Activated CD4-positive, alpha-beta T cell treated with anti-CD3 and anti-CD28 coated beads, Interleukin-2, amount 10 ng/mL, durations not matched to agents 24 days and 14 days (primary cell): Measurements from ENCODE around the gene MSRB3. TPM values are rescaled to one million over a fixed set of nuclear protein-coding genes. Genes with fewer than 3 reads are reported as not detected.
A peak's percentile ranks its signal among the peaks of the same experiment; 100 is the strongest.

Experiments
- DNase-seq: peaks from one replicate; pipeline ENCODE4 v3.0.0; 2022
- H3K27ac Mint-ChIP-seq: one replicate; pipeline ENCODE4 v1.8.0; 2022; ENCODE audit warnings: mild to moderate bottlenecking, mixed read lengths
- H3K27me3 Mint-ChIP-seq: one replicate; pipeline ENCODE4 v1.8.0; 2022; ENCODE audit warnings: mixed read lengths
- H3K36me3 Mint-ChIP-seq: one replicate; pipeline ENCODE4 v1.8.0; 2022; ENCODE audit warnings: low read depth, mild to moderate bottlenecking, mixed read lengths
- H3K4me1 Mint-ChIP-seq: one replicate; pipeline ENCODE4 v1.8.0; 2021; ENCODE audit warnings: mixed read lengths
- H3K4me3 Mint-ChIP-seq: one replicate; pipeline ENCODE4 v1.8.0; 2022; ENCODE audit warnings: mild to moderate bottlenecking, moderate library complexity, mixed read lengths
- H3K9me3 Mint-ChIP-seq: one replicate; pipeline ENCODE4 v1.8.0; 2021; ENCODE audit warnings: mixed read lengths
- intact Hi-C: fragments of 100-400 bp; cut with micrococcal nuclease; formaldehyde crosslinking; loops from one replicate; pipeline ENCODE4 v1.15.1; 2023
- total RNA-seq: library from RNA; stranded (reverse); gene quantifications from 2 replicates; pipeline ENCODE4 v1.2.3, GENCODE V29; 2022

Gene MSRB3
- not detected in 2 replicates for total RNA-seq

- H3K27me3 Mint-ChIP-seq: peaks cover 72% of the 10 kb centered on the region
- intact Hi-C loops: no loop called here
- peak within 1 kb of the TSS; percentile 67 for H3K4me3 Mint-ChIP-seq
- no peaks in the 10 kb centered on the region for H3K36me3 Mint-ChIP-seq
- H3K9me3 Mint-ChIP-seq: no peaks in the 10 kb centered on the region
- peaks cover 2% of the 10 kb centered on the region for H3K4me1 Mint-ChIP-seq
- no peak within 1 kb of the TSS for H3K27ac Mint-ChIP-seq
- DNase-seq: peak; percentile 70
Measured at GRCh38 chr12:65278576-65279368, at the start of gene MSRB3. TSS of gene MSRB3 (plus strand) at chr12:65278683. CDS start at chr12:65308580, 29,897 bp downstream.

GRCh38 chr12:65229441-65229840, 49.0 kb upstream of the MSRB3 start:
- no peak for DNase-seq
- Mint-ChIP-seq H3K9me3 (peaks cover 14% of the 10 kb centered on the region), H3K4me1 (peaks cover 25% of the 10 kb centered on the region), H3K27me3 (no peaks in the 10 kb centered on the region), H3K4me3 (no peak overlapping the region), H3K27ac (no peak overlapping the region), H3K36me3 (peaks cover 51% of the 10 kb centered on the region)
- intact Hi-C loops: loop anchor here (5.0 kb wide), 1 partner anchor 42 kb away; no protein-coding TSS in a partner anchor

GRCh38 chr12:65232476-65233077, 45.9 kb upstream of the MSRB3 start:
- intact Hi-C loops: loop anchor here (1.0 to 2.0 kb wide), 4 partner anchors 62 to 436 kb away; partner anchors contain the start of gene WIF1
- no peak overlapping the region for H3K27ac Mint-ChIP-seq
- no peaks in the 10 kb centered on the region for H3K27me3 Mint-ChIP-seq
- H3K4me1 Mint-ChIP-seq: peaks cover 12% of the 10 kb centered on the region
- H3K9me3 Mint-ChIP-seq: peaks cover 7% of the 10 kb centered on the region
- no peak overlapping the region for H3K4me3 Mint-ChIP-seq
- H3K36me3 Mint-ChIP-seq: peaks cover 23% of the 10 kb centered on the region
- DNase-seq: no peak

GRCh38 chr12:65237153-65237552, 41.3 kb upstream of the MSRB3 start:
- H3K4me3 Mint-ChIP-seq: no peak overlapping the region
- no peak overlapping the region for H3K27ac Mint-ChIP-seq
- peaks cover 14% of the 10 kb centered on the region for H3K36me3 Mint-ChIP-seq
- H3K4me1 Mint-ChIP-seq: peaks cover 6% of the 10 kb centered on the region
- H3K27me3 Mint-ChIP-seq: no peaks in the 10 kb centered on the region
- intact Hi-C loops: no loop called here
- no peaks in the 10 kb centered on the region for H3K9me3 Mint-ChIP-seq
- DNase-seq: no peak

DNA sequence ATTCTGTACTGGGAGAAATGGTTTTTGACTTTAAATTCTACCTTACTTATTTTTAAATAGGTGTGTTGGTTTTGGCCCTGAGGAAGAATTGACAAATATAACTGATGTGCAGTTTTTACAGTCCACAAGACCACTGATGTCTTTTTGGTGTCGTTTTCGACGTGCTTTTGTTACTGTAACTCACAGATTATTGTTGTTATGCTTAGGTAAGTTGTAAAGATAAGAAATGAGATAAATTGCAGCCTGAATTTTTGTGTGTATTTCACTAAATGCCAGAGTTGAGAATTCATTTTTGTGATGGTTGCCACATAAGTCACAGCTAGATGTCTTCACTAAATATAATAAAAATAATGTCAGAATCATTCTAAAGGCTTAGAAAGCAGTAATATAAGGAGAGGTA, 39.9 kb upstream of the MSRB3 start:
- DNase-seq: no peak
- intact Hi-C loops: no loop called here
- H3K27ac Mint-ChIP-seq: no peak overlapping the region
- no peaks in the 10 kb centered on the region for H3K4me1 Mint-ChIP-seq
- no peaks in the 10 kb centered on the region for H3K9me3 Mint-ChIP-seq
- no peaks in the 10 kb centered on the region for H3K27me3 Mint-ChIP-seq
- H3K4me3 Mint-ChIP-seq: no peak overlapping the region
- peaks cover 25% of the 10 kb centered on the region for H3K36me3 Mint-ChIP-seq

GRCh38 chr12:65248656-65249633, 29.5 kb upstream of the MSRB3 start:
- Mint-ChIP-seq H3K9me3 (peaks cover 4% of the 10 kb centered on the region), H3K27me3 (peaks cover 3% of the 10 kb centered on the region), H3K4me1 (peaks cover 16% of the 10 kb centered on the region), H3K4me3 (no peak overlapping the region), H3K27ac (peak overlapping the region; percentile 90), H3K36me3 (peaks cover 31% of the 10 kb centered on the region)
- no peak for DNase-seq
- intact Hi-C loops: loop anchor here (1.0 kb wide), 1 partner anchor 93 kb away; no protein-coding TSS in a partner anchor

GRCh38 chr12:65252515-65252914, 26.0 kb upstream of the MSRB3 start:
- no peak overlapping the region for H3K27ac Mint-ChIP-seq
- no peak overlapping the region for H3K4me3 Mint-ChIP-seq
- intact Hi-C loops: no loop called here
- no peak for DNase-seq
- peaks cover 6% of the 10 kb centered on the region for H3K27me3 Mint-ChIP-seq
- peaks cover 15% of the 10 kb centered on the region for H3K36me3 Mint-ChIP-seq
- H3K4me1 Mint-ChIP-seq: peaks cover 16% of the 10 kb centered on the region
- H3K9me3 Mint-ChIP-seq: peaks cover 4% of the 10 kb centered on the region

DNA sequence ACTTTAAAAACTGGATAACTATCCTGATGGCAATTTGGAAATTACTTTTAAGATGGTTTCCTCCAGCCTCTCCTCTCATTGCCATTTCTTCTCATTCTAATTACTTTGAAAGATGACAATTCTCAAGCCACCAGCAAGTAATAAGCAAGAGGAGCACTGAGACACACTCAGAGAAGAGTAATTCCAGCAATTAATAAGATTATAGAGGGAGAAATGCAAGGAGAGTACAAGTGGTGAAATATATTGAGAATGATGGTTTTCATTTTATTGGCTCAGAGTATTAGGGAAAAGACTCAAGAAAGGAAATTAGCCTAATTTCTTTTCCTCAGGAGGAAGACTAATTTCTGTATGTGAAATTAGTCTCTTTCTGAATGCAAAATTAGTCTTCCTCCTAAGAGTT, 20.5 kb upstream of the MSRB3 start:
- Mint-ChIP-seq H3K4me1 (no peaks in the 10 kb centered on the region), H3K27ac (no peak overlapping the region), H3K4me3 (no peak overlapping the region), H3K36me3 (no peaks in the 10 kb centered on the region), H3K27me3 (peaks cover 10% of the 10 kb centered on the region), H3K9me3 (no peaks in the 10 kb centered on the region)
- intact Hi-C loops: no loop called here
- DNase-seq: no peak

GRCh38 chr12:65259501-65259900, 19.0 kb upstream of the MSRB3 start:
- Mint-ChIP-seq H3K4me3 (no peak overlapping the region), H3K4me1 (no peaks in the 10 kb centered on the region), H3K9me3 (no peaks in the 10 kb centered on the region), H3K27me3 (peaks cover 8% of the 10 kb centered on the region), H3K36me3 (no peaks in the 10 kb centered on the region), H3K27ac (no peak overlapping the region)
- intact Hi-C loops: no loop called here
- no peak for DNase-seq

- H3K36me3 Mint-ChIP-seq: no peaks in the 10 kb centered on the region
- H3K4me3 Mint-ChIP-seq: no peak overlapping the region
- H3K27ac Mint-ChIP-seq: no peak overlapping the region
- intact Hi-C loops: no loop called here
- peaks cover 19% of the 10 kb centered on the region for H3K27me3 Mint-ChIP-seq
- H3K4me1 Mint-ChIP-seq: no peaks in the 10 kb centered on the region
- DNase-seq: no peak
- no peaks in the 10 kb centered on the region for H3K9me3 Mint-ChIP-seq
Measured at GRCh38 chr12:65263777-65264176, 14.7 kb upstream of the MSRB3 start.

DNA sequence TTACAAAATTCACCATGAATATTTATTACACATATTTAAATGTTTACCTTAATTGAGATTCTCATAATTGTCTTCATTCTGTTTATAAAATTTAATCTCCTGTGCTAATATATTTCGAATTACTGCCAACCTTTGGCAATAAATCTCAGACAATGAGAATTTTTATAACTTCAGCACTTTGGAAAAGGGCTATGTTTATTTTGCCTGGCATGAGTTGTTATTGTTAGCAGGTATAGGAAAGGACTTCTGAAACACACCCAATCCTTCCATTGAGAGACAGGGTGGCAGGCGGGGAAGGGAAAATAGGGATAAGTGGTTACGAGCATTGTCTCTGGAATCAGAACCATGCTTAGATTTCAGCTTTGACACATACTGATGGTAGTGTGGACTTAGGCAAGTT, 12.1 kb upstream of the MSRB3 start:
- no peak for DNase-seq
- intact Hi-C loops: no loop called here
- Mint-ChIP-seq H3K4me3 (no peak overlapping the region), H3K4me1 (no peaks in the 10 kb centered on the region), H3K36me3 (no peaks in the 10 kb centered on the region), H3K27ac (no peak overlapping the region), H3K9me3 (no peaks in the 10 kb centered on the region), H3K27me3 (peaks cover 21% of the 10 kb centered on the region)

DNA sequence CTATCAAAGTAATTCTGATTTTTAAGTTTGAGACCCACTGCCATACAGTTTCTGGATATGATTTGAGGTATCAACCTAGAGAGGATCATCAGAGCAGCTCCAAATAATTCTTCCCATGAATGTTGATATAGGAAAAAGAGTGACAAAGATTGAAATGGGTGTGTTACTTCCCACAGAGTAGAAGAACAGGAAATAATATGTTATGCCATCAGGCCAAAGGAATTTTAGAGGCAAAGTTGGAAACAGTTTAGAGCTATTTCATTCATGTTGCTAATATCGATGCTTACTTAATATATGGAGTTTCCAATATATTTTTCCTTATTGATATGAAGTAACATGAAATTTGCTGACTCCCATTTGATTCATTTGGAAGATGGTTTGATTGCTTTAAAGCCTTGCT, 8.9 kb upstream of the MSRB3 start:
- H3K9me3 Mint-ChIP-seq: no peaks in the 10 kb centered on the region
- H3K27me3 Mint-ChIP-seq: peaks cover 30% of the 10 kb centered on the region
- intact Hi-C loops: no loop called here
- no peak overlapping the region for H3K4me3 Mint-ChIP-seq
- H3K36me3 Mint-ChIP-seq: no peaks in the 10 kb centered on the region
- H3K4me1 Mint-ChIP-seq: no peaks in the 10 kb centered on the region
- no peak for DNase-seq
- no peak overlapping the region for H3K27ac Mint-ChIP-seq

DNA sequence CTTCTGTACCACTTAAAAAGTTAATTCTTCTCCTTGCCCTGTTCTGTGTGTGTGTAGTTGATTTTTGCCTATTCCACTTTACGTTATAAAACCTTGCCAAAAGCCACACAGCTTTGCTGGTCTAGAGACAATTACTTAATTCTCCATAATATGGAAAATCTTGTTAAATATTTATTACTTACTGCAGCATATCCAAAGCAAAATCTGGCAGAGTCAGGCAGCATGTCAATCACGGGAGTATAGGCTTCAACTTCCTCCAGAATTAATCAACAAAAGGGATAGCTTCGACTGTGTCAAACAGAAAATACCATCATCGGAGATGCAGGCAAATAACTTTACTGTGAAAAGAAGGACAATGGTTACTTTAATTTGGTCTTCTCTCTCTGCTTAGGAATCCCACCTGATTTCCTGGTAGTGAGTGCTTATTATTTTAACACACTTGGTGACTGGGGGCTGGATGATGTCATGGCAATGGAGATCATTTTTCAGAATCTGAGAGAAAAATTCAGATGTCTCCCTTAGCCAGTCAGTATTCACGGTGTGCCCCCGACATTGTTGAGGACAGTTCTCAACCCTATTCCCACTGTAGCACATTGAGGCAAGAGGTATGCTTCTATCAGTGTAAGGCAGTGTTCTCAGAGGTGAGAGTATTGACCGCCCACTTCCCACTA, 3.7 kb upstream of the MSRB3 start:
- H3K36me3 Mint-ChIP-seq: no peaks in the 10 kb centered on the region

More for the DNA sequence above, 3.7 kb upstream of the MSRB3 start:
- Mint-ChIP-seq H3K4me3 (no peak overlapping the region), H3K27me3 (peaks cover 52% of the 10 kb centered on the region), H3K9me3 (no peaks in the 10 kb centered on the region), H3K27ac (no peak overlapping the region), H3K4me1 (peaks cover 2% of the 10 kb centered on the region)
- intact Hi-C loops: no loop called here
- DNase-seq: no peak
